RWPE1 (cell line): Measurements from ENCODE around the gene DPP6.

Experiments used
- CTCF ChIA-PET: fragments of 350-600 bp; sonication (Branson Sonifier 250); formaldehyde crosslinking; extraction: SDS; loops from one replicate; lab custom pipeline; 2021; lab: Yijun Ruan, JAX
- POLR2A ChIA-PET: fragments of 400-600 bp; formaldehyde crosslinking; extraction: SDS; loops from one replicate; lab custom pipeline; 2020; ENCODE audit warnings: antibody characterized with exemption; ENCODE audit not compliant: low non-redundant PET; lab: Yijun Ruan, JAX
- DNase-seq: peaks from one replicate; pipeline ENCODE4 v3.0.0; 2012; ENCODE audit warnings: low spot score
- H3K27ac ChIP-seq: fragments of 450-650 bp; 2 replicates; pipeline ENCODE4 v1.5.1; 2017
- TF ChIP-seq, protein P1 (sequence below): fragments of 450-650 bp; conservative IDR thresholded peaks from 2 replicates; pipeline ENCODE4 v1.5.1; 2017; ENCODE audit warnings: low read depth, mild to moderate bottlenecking

The DPP6 gene

DNA sequence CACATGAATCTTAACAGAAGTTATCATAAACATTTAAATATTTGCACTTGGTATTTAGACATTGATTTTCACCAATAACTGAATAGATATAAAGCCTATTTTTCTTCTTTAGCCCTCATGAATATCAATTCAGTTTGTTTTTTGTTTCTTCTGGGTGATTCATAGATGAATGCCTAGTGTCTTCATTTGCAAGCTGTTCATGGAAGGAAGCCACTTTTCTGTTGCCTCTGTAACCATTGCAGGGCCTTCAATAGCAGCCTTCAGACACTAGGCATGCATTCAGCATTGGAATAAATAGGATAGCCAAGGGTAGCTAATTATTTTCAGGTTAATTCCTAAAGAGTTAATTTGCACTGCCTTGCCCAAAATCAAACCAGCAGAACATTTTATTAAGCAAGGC, 375.3 kb downstream of the DPP6 start:
- no peak overlapping the region for H3K27ac ChIP-seq
- no peak for DNase-seq
- TF ChIP-seq, protein P1, sequence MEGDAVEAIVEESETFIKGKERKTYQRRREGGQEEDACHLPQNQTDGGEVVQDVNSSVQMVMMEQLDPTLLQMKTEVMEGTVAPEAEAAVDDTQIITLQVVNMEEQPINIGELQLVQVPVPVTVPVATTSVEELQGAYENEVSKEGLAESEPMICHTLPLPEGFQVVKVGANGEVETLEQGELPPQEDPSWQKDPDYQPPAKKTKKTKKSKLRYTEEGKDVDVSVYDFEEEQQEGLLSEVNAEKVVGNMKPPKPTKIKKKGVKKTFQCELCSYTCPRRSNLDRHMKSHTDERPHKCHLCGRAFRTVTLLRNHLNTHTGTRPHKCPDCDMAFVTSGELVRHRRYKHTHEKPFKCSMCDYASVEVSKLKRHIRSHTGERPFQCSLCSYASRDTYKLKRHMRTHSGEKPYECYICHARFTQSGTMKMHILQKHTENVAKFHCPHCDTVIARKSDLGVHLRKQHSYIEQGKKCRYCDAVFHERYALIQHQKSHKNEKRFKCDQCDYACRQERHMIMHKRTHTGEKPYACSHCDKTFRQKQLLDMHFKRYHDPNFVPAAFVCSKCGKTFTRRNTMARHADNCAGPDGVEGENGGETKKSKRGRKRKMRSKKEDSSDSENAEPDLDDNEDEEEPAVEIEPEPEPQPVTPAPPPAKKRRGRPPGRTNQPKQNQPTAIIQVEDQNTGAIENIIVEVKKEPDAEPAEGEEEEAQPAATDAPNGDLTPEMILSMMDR, result no peak
- ChIA-PET CTCF (no interaction called here), POLR2A (no interaction called here)

DNA sequence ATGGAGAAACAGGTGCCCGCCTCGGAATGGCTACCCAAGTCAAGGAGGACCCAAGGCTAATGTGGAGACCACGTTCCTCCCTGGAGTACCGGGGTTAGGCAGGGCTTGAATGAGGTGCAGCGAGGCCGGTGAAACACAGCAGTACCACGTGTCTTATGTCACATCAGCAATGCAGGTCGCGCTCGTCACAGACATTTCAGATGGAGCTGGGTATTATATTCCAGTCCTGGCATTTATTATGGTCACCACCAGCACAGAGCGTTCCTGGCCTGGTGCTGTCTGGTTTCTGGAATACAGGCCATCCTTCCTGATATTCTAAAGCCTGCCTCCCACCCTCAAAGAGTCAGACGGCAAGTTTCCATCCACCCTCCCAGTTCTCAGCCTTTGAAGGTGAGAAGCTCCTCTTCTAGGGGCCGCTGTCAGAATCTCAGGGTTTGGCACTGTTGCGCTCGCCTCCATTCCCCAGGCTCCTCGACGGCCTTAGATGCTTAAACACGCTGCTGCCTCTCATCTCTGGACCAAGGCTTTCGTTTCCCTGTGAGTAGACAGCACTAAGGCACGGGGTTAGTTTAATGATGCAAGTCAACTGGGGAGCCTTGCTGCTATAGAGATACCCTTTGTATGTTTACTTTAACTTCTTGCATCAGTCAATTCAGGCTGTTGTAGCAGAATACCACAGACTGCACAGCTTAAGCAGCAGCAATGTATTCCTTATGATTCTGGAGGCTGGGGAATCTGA, 377.6 kb downstream of the DPP6 start:
- POLR2A ChIA-PET, result no interaction called here
- TF ChIP-seq, protein P1, result no peak
- CTCF ChIA-PET, result no interaction called here
- DNase-seq, result no peak
- no peak overlapping the region for H3K27ac ChIP-seq

DNA sequence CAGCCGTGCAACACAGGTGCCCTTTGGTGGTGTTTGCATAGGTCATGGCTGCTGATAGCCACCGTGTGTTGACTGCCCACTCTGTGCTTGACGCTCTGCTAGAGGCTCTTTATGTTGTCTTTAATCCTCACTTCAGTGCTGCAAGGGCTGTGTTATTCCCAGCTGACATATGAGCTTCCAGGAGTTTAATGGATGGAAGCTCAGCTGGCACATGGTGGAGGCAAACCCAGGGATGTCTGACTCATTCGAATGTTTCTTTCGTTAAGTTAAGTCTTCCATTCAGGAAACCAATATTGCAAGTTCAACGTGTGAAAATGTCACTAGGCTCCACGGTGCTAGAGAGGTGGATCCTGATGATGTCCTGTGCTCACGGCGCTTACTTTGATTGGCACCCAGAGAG, 378.4 kb downstream of the DPP6 start:
- H3K27ac ChIP-seq, result no peak overlapping the region
- TF ChIP-seq, protein P1, result no peak
- DNase-seq, result no peak
- ChIA-PET CTCF (no interaction called here), POLR2A (no interaction called here)

DNA sequence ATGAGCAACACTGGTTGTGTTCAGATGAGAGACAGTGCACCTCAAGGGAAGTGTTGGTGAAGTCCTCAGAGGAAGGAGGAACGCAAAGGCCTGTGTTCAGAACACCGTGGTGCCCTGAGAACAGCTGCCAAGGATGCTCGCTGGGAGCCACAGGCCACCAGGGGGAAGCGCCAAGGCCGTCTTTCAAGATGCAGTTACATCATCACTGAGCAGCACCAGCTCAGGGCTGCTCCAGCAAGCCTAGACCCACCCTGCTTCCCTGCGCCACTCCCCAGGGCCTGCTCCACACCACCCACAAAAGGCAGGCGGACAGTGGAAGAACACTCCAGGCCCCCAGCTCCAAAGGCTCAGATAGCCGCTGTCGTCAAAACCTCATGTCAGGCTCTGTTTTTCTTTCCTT, 378.8 kb downstream of the DPP6 start:
- CTCF ChIA-PET, result no interaction called here
- POLR2A ChIA-PET, result no interaction called here
- TF ChIP-seq, protein P1, result no peak
- no peak overlapping the region for H3K27ac ChIP-seq
- DNase-seq, result no peak

DNA sequence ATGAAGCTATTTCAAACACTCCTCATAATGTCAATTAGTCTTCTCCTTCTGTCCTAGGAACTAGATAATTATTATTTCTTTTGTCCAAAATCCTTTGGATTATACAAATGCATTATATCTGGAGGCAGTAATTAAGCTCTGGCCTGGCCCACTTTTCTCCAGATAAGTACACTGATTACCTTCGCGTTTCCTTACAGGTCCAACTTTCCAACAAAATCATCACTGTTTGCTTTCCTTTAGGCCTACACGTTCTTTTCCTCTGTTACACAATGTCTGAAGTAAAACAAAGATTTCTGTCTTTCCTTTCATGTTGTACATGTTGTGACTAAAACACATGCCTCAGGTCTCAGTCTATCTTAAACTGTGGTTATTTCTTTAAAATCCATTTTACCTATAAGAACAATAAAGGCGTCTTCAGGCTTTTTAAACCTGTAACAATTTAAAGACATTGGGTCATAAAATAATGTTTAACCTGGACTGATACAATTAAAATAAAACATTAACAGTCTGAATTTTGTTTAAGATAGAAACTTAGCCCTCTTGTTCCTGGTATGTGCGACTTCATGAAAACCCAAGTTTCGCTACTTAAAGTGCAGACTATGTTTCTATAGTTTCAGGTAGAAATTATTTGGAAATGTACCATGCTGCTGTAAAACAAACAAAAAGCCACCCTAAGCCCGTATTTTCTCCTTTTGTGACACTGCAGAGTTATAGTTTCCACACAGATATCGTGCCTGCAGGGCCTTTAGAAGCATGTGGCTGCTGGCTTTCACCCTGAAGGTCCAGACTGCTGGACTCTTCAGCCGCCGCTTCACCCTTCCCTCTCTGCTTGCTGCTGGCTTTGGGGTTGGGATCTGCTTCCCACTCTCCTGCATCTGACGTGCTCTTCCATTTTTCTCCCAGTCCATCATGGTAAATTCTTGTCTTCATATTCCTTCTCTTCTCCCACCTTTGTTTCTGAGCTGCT, 381.7 kb downstream of the DPP6 start:
- TF ChIP-seq, protein P1, result no peak

DNA sequence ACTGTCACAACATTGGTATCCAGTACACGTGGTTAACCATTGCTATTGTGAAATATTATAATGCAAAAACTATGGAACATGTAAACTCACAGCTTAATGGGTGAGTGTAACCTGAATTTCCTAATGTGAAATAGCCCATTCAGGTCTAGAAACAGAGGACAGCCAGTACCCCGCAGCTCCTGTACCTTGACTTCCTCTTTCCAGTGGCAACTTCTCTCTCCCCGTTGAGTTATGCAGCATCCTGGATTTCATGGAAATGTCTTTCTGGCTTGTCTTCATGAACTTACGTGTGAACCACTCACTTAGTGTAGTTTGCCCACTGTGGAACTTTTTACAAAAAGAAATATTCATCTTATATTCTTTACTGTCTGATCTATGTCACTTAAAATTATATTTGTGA, 384.4 kb downstream of the DPP6 start:
- DNase-seq, result no peak
- TF ChIP-seq, protein P1, result no peak
- ChIA-PET POLR2A (no interaction called here), CTCF (no interaction called here)
- no peak overlapping the region for H3K27ac ChIP-seq

More for the DNA sequence above, 381.7 kb downstream of the DPP6 start:
- ChIA-PET POLR2A (no interaction called here), CTCF (no interaction called here)
- no peak overlapping the region for H3K27ac ChIP-seq
- no peak for DNase-seq
